ENCODE measurements around the gene CLDN12.

Gene CLDN12

DNA sequence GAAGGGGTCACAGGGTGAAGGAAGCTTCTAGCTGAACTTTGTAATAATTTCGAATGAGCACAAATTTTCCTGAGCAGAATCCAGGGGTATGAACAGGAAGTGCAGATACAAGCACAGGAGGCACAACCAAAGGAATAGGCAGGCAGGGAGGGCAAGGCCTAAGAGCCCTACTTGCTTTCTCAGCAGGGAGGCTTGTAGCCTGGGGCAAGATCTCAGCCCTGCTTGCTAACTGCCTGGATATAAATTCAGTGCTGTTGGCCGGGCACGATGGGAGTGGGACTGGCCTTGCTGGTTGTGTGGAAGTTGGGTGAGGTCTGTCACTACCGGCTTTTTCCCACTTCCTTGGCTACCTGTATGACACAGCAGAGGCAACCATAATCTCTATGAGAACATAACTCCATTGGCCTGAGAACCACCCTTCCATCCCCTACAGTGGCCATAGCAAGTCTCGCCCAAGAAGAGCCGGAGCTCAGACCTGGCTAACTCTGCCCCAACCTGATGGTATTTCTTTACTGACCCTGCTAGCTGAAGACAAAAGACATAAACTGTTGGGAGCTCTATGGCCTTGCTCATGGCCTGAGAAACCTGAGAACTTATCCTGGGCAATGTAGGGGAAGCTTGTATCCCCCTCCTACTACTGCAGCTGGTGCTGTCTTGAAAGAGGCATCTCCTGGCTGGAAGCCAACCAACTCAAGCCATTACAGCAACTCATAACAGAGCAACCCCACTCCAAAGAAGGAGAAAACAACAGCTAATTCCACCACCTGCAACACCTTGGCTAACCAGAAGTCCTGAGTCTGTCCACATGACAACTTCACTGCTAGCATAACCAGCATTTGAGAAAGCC, 27.6 kb downstream of the CLDN12 start:
- no peak overlapping the region for H3K27ac ChIP-seq
- TF ChIP-seq ZFX (IDR thresholded peaks at IDR 0.05; ENCODE audit: borderline replicate concordance), result no peak
- TF ChIP-seq, protein P1, sequence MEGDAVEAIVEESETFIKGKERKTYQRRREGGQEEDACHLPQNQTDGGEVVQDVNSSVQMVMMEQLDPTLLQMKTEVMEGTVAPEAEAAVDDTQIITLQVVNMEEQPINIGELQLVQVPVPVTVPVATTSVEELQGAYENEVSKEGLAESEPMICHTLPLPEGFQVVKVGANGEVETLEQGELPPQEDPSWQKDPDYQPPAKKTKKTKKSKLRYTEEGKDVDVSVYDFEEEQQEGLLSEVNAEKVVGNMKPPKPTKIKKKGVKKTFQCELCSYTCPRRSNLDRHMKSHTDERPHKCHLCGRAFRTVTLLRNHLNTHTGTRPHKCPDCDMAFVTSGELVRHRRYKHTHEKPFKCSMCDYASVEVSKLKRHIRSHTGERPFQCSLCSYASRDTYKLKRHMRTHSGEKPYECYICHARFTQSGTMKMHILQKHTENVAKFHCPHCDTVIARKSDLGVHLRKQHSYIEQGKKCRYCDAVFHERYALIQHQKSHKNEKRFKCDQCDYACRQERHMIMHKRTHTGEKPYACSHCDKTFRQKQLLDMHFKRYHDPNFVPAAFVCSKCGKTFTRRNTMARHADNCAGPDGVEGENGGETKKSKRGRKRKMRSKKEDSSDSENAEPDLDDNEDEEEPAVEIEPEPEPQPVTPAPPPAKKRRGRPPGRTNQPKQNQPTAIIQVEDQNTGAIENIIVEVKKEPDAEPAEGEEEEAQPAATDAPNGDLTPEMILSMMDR (IDR thresholded peaks at IDR 0.05), result no peak

DNA sequence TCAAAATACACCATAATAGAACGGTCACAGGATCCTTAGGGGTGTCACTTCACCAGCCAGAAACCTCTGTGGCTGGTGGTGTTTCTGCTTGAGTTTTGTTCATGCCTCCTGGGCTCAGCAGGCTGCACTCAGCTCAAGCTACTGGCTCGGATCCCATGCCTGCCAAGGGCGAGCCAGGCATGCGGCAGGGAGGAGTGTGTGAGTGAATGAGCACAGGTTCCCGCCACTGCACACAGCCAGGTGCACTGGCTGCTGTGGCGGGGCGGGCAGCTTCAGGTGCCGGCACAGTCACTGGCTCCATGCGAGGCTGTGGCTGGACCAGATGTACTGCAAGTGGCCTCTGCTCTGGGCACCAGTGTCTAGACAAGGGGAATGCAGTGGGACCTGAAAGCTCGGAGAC, 29.5 kb downstream of the CLDN12 start:
- H3K27ac ChIP-seq, result no peak overlapping the region
- TF ChIP-seq, protein P1 (IDR thresholded peaks at IDR 0.05), result no peak

DNA sequence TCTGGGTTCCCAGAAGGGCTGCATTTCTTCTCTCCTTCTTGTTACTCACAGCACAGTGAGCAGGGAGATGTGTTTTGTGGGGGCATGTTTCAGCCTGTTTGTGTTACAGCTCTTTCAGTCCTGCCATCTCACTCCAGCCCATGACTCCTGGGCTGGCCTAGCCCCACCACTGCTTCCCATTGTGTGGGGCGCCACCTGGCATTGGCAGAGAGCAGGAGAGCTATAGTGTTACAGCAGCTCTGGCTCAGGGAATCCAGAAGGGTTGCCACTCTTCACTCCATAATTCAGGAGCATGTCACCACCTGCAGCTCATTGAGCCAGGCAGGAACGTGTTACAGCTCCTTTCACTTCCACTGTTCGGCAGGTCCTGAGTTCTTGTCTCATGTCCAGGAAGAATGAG, 30.0 kb downstream of the CLDN12 start:
- H3K27ac ChIP-seq, result no peak overlapping the region
- TF ChIP-seq, protein P1 (IDR thresholded peaks at IDR 0.05), result no peak
- TF ChIP-seq ZFX (IDR thresholded peaks at IDR 0.05; ENCODE audit: borderline replicate concordance), result no peak

DNA sequence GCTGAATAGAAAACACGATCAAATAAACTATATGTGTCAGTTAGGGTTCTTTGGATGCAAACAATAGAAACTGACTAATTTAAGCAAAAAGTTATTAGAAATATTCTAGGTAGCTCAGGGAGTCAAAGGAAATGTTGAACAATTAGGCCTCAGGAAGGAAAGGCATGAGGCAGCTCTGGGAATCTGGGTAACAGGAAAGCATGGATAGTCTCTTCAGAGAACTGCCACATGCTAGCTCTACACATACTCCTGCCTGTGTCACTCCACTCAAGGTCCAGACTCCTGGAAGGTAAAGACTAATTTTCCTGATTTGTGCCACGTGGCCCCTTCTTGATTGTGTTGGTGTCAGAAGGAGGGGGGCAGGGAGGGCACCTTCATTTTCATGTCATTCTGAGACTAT, 42.4 kb downstream of the CLDN12 start:
- H3K27ac ChIP-seq, result no peak overlapping the region
- TF ChIP-seq ZFX (IDR thresholded peaks at IDR 0.05; ENCODE audit: borderline replicate concordance), result no peak
- TF ChIP-seq, protein P1 (IDR thresholded peaks at IDR 0.05), result no peak

DNA sequence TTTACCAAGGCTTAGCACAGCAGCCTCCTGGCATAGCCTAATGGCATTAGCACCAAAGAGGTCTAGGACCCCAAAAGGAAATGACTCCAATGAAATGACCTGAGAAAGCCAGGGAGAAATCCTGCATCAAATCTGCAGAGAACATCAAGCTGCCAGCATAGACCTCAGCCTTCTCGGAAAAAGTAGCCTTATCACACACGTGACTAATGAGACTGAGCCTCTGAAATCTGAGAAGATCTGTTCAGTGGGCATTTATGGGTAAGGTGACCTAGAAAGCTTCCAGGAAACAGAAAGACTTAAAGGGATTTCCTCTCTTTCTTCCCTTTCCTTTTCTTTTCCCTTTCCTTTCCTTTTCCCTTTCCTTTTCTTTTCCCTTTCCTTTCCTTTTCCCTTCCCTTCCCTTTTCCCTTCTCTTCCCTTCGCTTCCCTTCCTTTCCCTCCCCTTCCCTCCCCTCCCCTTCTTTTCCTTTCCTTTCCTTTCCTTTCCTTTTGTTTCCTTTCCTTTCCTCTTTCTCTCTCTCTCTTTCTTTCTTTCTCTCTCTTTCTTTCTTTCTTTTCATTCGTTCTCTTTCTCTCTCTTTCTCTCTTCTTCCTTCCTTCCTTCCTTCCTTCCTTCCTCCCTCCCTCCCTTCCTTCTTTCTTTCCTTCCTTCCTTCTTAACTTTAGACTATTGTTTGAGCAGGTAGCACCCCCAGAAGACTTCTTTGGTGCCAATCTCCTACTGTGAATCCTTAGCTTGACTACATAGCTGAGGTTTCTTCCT, 43.1 kb downstream of the CLDN12 start:
- no peak overlapping the region for H3K27ac ChIP-seq
- TF ChIP-seq, protein P1 (IDR thresholded peaks at IDR 0.05), result no peak
- TF ChIP-seq ZFX (IDR thresholded peaks at IDR 0.05; ENCODE audit: borderline replicate concordance), result no peak

DNA sequence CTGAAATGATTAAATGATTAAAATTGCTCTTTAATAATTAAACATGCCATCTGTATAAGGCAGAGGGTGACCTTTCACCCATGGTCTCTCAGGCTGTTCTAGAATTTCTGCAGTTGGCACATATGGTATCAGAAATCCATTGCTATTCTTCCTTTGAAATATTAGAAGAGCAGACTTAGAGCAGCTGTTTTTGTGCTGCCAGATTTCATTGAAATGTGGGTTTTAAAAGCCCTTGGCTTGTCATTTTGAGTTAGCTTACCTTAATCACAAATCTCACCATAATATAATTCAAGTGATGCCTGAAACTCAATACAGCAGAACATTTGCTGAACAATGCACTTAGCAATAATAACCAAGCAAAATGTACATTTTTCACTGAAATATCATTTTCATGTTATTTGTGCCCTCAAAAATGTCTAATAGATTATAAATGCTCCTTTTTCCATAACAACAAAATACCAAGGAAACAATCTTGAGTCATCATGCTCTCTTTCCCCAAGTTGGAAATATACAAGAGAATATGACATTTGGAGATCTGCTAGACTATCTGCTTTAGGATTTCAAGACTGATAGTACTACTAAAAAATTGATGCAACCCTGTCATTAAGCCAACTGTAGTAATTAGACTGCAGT, 50.1 kb downstream of the CLDN12 start:
- no peak overlapping the region for H3K27ac ChIP-seq
- TF ChIP-seq, protein P1 (IDR thresholded peaks at IDR 0.05), result no peak
- TF ChIP-seq ZFX (IDR thresholded peaks at IDR 0.05; ENCODE audit: borderline replicate concordance), result no peak
